DND-41 (cell line): ENCODE results near the gene NKAIN2.

Source experiments
- ATAC-seq: fragments of 200-7000 bp; cut with Tn5 transposase; 3 replicates; pipeline ENCODE4 v1.9.1; 2021; ENCODE audit warnings: low read depth; ENCODE audit not compliant: insufficient read depth
- DNase-seq: peaks from one replicate; pipeline ENCODE4 v3.0.0-alpha.2; 2020
- H2AFZ ChIP-seq: 2 replicates; pipeline ENCODE4 v1.6.0; 2012; ENCODE audit warnings: low read depth, low read length
- H3K27ac ChIP-seq: 2 replicates; pipeline ENCODE4 v1.5.1; 2012; ENCODE audit warnings: low read length, inconsistent platforms
- H3K27me3 ChIP-seq: fragments of 200-600 bp; sonication (generic); 2 replicates; pipeline ENCODE4 v1.6.0; 2012; ENCODE audit warnings: low read length, mild to moderate bottlenecking, inconsistent platforms; ENCODE audit not compliant: insufficient read depth, poor library complexity
- H3K36me3 ChIP-seq: 2 replicates; pipeline ENCODE4 v1.5.1; 2012; ENCODE audit warnings: low read length, inconsistent platforms; ENCODE audit not compliant: insufficient read depth
- H3K4me1 ChIP-seq: 2 replicates; pipeline ENCODE4 v1.5.1; 2012; ENCODE audit warnings: mild to moderate bottlenecking, low read length; ENCODE audit not compliant: insufficient read depth
- H3K4me2 ChIP-seq: 2 replicates; pipeline ENCODE4 v1.6.0; 2012; ENCODE audit warnings: mild to moderate bottlenecking, moderate library complexity, low read length, inconsistent platforms; ENCODE audit not compliant: insufficient read depth
- H3K4me3 ChIP-seq, 2 experiments: fragments of 200-600 bp in 1 of 2; shearing (Covaris generic) in 1 of 2; 2 replicates each; pipeline ENCODE4 v1.5.1; 2012 to 2016; ENCODE audit warnings: inconsistent platforms in 2 of 2, low read length in 2 of 2, mild to moderate bottlenecking in 2 of 2, low read depth in 1 of 2, moderate library complexity in 1 of 2
- H3K79me2 ChIP-seq: 2 replicates; pipeline ENCODE4 v1.6.0; 2012; ENCODE audit warnings: low read length, inconsistent platforms; ENCODE audit not compliant: insufficient read depth
- H3K9ac ChIP-seq: 2 replicates; pipeline ENCODE4 v1.6.0; 2012; ENCODE audit warnings: low read depth, mild to moderate bottlenecking, inconsistent platforms, low read length, moderate library complexity
- H3K9me3 ChIP-seq: 2 replicates; pipeline ENCODE4 v1.5.1; 2012; ENCODE audit warnings: low read length, moderate library complexity, mild to moderate bottlenecking, inconsistent platforms; ENCODE audit not compliant: insufficient read depth, severe bottlenecking
- H4K20me1 ChIP-seq: 2 replicates; pipeline ENCODE4 v1.6.0; 2012; ENCODE audit warnings: low read length; ENCODE audit not compliant: insufficient read depth
- CTCF ChIP-seq: IDR thresholded peaks from 2 replicates; pipeline ENCODE4 v1.5.1; 2012; ENCODE audit warnings: borderline replicate concordance, low read length, moderate library complexity, mild to moderate bottlenecking; ENCODE audit not compliant: poor library complexity, severe bottlenecking; ENCODE audit errors: extremely low read depth
- EZH2 ChIP-seq: IDR thresholded peaks from 3 replicates; pipeline ENCODE4 v1.6.1; 2012; ENCODE audit warnings: borderline replicate concordance, low read depth, mild to moderate bottlenecking, moderate library complexity, low read length, inconsistent platforms; ENCODE audit not compliant: severe bottlenecking

NKAIN2 gene

GRCh38 chr6:123873974-123874373, 70.3 kb downstream of the NKAIN2 start:
- no peak for ATAC-seq
- no peak for DNase-seq
- no peaks in the 10 kb centered on the region for H3K4me1 ChIP-seq
- TF ChIP-seq EZH2 (no peak), CTCF (no peak)
- H3K9me3 ChIP-seq: no peaks in the 10 kb centered on the region
- no peak overlapping the region for H3K4me3 ChIP-seq
- no peaks in the 10 kb centered on the region for H3K79me2 ChIP-seq
- no peak overlapping the region for H3K27ac ChIP-seq
- H3K4me2 ChIP-seq: no peak overlapping the region
- H3K36me3 ChIP-seq: no peaks in the 10 kb centered on the region
- H3K9ac ChIP-seq: no peak overlapping the region
- no peaks in the 10 kb centered on the region for H3K27me3 ChIP-seq
- no peaks in the 10 kb centered on the region for H4K20me1 ChIP-seq
- H2AFZ ChIP-seq: no peak overlapping the region

- Histone ChIP-seq H3K4me3 (no peak overlapping the region), H3K4me2 (no peak overlapping the region), H4K20me1 (no peaks in the 10 kb centered on the region), H3K9ac (no peak overlapping the region), H3K9me3 (no peaks in the 10 kb centered on the region), H2AFZ (no peak overlapping the region), H3K4me1 (no peaks in the 10 kb centered on the region), H3K27me3 (no peaks in the 10 kb centered on the region), H3K79me2 (no peaks in the 10 kb centered on the region), H3K36me3 (no peaks in the 10 kb centered on the region), H3K27ac (no peak overlapping the region)
- TF ChIP-seq EZH2 (no peak), CTCF (no peak)
- DNase-seq (no peak), ATAC-seq (no peak)
Measured at GRCh38 chr6:123875784-123876183, 72.1 kb downstream of the NKAIN2 start.

- Histone ChIP-seq H3K4me1 (no peaks in the 10 kb centered on the region), H3K4me3 (no peak overlapping the region), H3K4me2 (no peak overlapping the region), H2AFZ (no peak overlapping the region), H3K79me2 (no peaks in the 10 kb centered on the region), H3K9ac (no peak overlapping the region), H3K9me3 (no peaks in the 10 kb centered on the region), H3K27ac (no peak overlapping the region), H4K20me1 (no peaks in the 10 kb centered on the region), H3K27me3 (no peaks in the 10 kb centered on the region), H3K36me3 (no peaks in the 10 kb centered on the region)
- DNase-seq (no peak), ATAC-seq (no peak)
- no peak for TF ChIP-seq CTCF
- no peak for TF ChIP-seq EZH2
Measured at GRCh38 chr6:123879749-123880148, 76.1 kb downstream of the NKAIN2 start.
